Measurements from ENCODE around the gene SH3BP2.

The SH3BP2 gene, protein sequence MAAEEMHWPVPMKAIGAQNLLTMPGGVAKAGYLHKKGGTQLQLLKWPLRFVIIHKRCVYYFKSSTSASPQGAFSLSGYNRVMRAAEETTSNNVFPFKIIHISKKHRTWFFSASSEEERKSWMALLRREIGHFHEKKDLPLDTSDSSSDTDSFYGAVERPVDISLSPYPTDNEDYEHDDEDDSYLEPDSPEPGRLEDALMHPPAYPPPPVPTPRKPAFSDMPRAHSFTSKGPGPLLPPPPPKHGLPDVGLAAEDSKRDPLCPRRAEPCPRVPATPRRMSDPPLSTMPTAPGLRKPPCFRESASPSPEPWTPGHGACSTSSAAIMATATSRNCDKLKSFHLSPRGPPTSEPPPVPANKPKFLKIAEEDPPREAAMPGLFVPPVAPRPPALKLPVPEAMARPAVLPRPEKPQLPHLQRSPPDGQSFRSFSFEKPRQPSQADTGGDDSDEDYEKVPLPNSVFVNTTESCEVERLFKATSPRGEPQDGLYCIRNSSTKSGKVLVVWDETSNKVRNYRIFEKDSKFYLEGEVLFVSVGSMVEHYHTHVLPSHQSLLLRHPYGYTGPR

GRCh38 chr4:2792711-2793585 is at the start of gene SH3BP2:
Gene SH3BP2 (plus strand): TSS chr4:2793085. CDS start chr4:2820618, 27,533 bp downstream.
- DNase-seq (ENCODE audit: low spot score): peak; percentile 54

DNA sequence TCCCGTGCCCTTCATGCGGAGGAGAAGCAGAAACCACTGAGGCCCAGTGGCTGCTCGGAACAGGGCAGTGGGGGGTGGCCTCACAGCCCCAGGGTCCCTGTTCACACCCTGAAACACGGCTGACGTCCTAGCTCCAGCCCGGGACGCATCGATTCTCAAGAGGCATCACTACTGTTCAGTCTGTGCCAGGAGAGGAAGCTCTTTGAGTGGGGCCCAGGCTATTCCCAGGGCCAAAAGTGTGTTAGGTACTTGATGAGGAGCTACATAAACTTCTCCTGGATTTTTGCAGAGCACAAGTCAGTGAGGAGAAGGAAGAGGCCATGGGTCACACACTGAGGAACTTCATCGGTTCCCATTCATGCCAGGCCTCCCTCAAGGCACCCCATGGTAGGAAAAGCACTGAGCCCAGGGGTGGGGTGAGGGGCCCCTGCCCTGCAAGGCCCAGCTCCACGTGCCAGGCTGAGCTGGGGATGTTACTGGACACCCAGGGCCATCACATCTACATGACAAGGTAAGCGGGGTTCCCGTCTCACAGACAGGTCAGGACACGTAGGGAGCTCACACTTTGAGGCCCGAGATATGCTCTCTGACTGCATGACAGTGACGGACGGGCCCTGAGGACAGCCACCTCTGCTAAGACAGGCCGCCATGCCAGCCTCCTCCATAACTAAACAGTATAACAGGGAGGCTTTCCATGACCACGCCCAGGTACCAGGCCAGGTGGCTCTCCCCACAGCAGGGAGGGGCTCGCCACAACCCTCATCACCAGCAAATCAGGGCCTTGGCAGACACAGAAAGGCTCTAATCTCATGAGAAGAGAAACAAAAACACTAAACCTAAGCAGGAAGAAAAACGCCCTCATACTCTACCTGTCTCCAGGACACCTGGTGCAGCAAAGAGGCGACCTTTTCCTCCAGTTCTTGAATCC is 49.1 kb upstream of the SH3BP2 start:
- DNase-seq (ENCODE audit: low spot score): no peak

DNA sequence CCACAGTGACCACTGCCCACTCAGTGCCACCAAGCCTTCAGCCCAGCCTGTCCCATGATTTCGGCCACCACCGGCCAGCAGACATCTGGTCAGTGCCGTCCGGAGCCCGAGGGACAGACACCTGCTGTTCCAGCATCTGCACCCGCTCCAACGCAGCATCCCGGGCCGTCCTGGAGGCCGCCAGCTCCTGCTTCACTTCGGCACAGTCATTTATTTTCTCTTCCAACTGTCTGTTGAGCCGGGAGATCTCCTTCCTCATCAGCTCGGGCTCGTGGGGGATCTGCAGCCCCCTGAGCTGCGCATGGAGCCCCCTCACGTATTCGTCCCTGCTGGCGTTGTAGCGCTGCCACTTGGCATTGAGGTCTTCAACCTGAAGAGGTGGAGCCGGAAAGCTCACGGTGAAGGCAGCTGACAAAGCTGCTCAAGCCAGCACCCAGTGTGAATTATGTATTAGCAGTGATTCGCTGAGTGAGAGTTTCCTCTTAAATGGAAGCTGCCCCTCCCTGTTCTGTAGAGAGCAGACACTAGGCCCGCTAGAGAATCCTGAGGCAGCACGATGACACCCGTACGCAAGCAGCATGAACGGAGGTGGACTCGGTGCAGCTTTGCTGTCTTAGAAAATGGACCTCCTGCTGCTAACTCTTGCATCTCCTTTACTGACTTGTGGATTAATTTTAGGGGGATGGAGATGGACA is 48.2 kb upstream of the SH3BP2 start:
- DNase-seq (ENCODE audit: low spot score): no peak

DNA sequence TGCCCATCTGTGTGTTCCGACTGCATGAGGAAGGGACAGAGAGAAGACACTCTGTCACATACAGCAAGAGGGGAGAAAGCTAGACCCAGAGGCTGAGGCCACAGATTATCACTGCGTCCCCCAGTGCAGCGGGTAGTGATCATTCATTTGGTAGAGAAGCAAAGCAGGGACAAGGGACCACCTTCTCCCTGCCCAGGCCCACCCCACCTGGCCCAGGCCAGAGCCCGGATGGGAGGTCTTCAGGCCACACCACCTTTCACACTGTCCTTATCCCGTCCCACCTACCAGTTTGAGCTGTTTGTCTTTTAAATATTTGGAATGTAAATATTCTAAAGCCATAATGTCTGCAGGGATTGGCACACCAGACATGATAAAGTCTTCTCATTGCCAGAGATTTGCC is 47.4 kb upstream of the SH3BP2 start:
- no peak for DNase-seq (ENCODE audit: low spot score)

DNA sequence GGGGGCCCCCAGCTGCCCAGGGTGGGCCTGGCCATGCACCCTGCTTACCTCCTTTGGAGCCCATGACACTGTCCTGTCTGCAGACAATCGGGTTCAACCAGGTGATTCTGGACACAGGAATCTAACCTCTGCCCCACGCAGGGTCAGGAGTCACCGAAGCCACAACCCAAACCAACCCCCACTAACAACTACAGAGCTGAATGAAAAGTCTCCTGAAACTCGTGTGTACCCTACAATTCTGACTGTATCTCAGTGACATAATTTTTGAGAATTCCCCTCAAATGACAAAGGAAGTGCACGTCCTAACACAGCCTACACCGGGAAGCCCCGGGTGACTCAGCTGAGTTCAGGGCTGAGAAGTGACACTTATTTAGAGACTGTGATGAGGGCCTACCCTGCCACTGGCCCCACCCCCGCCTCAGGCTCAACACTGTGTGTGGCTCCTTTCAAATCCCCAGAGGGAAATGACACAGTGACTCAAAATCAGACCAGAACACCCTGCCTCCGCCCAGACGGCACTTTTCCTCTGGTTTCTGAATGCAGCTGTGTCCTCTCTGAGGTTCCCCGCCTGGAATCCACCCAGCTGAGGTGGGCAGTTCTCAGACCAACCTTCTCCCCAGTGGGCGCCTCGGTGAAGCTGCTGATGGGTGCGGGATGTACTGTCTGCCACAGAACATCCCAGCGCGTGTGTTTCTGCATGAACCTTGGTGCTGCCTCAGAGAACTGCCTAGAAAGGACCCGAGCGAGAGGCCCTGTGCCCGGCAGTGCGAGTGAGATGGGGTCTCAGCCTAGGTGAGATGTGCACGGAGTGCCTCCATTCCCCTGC is 46.7 kb upstream of the SH3BP2 start:
- DNase-seq (ENCODE audit: low spot score): peak; percentile 94

DNA sequence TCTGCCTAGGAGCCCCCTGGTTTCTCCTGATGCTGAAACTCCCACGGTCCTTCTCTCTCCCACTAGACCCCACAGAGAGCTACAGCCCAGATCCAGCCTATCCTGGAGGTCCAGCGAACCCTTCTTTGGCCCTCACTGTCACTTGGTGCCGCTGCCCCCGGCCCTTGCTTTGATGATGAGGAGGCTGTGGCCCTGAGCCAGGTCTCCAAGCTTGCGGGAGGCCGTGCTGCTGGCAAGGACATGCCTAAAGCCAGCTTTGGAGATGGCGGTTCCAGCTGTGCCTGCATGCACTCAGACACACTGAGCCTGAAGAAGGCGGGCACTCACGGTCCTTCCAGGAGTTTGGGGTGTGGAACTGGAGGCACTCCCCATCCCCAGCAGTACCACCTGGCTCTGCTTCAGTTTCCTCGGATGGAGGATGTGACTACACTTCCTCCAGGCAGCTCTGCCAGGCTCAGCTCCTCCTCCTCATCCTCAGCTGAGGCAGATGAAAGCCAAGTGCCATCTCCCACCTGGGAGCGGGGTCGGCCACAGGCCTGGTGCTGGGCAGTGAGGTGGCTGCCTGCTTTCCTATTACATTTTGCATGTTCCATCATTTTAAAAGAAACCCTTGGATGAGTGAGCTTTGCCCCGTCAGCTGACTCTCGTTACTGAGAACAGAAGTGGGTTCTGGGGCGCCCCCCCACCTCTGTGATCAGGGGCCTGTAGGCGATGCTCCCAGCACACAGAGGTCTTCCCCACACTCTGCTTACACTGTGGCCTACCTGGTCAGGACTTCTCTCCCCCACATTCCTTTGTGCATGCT is 45.8 kb upstream of the SH3BP2 start:
- no peak for DNase-seq (ENCODE audit: low spot score)

DNA sequence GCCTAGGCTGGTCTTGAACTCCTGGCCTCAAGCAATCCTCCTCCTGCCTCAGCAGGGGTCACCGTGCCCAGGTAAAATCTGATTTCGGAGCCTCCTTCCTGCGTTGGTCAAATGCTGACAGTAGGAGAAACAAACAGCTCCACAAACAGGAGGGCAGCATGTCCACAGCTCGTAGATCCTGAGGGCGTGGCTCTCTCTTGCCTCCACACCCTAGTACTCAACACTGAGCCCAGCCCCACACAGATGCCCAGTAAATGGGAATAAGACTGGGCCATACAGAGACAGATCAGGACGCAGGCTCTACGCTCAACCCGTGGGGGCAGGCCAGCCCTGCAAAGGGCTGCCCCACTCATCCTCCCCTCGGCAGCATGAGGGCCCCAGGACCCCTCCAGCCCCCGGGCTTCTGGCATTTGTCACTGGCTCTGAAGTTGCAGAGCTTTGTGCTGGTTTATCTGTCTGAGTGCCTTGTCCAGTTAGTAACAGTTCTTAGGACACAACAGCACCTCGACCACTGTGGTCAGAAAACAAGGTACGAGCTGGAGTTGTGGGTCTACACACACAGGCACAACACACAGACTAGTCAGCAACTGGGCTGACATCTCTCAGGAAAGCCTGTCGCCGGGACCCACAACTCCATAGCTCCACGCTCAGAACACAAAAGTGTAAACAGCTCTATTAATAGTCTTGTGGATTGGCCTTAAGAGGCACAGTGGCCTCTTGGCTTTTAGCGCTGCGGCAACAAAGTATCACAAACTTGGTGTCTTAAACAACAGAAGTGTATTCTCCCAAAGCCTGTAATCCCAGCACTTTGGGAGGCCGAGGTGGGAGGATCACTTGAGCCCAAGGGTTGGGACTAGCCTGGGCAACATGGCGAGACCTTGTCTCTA is 41.9 kb upstream of the SH3BP2 start:
- no peak for DNase-seq (ENCODE audit: low spot score)

- DNase-seq (ENCODE audit: low spot score): no peak
These were observed 39.4 kb upstream of the SH3BP2 start for GRCh38 chr4:2753436-2753835.

DNA sequence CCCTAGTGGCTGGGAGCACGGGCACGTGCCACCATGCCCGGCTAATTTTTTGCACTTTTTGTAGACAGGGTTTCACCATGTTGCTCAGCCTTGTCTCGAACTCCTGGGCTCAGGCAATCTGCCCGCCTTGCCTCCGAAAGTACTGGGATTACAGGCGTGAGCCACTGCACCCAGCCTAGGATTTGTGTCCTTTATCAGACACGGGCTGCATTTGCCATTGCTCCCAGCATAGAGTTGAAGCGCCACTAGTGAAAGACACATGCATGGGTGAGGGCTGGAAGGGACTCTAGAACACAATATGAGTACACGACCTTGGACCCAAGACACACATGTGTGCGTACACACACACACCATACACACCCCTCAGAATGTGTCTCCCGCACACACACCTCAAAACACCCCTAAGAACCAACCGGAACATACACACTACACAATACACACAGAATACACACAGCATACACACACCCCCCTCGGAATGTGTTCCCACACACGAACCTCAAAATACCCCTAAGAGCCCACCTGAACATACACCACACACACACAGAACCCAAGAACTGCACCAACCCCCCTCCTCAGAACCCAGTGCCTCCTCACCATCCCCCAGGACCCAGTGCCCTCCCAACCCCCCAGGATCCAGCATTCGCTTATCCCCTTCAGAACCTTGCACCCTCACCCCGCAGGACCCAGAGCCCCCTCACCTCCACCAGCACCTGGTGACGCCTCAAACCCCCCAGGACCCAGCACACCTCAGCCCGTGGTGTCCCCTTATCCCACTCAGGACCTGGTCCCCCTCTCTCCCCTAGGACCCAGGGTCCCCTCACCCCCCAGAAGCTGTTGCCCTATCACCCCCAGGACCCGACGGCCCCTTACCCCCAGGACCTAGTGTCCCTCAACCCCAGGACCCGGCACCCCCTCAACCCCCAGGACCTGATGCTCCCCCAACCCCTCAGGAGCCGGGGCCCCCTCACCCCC is 37.8 kb upstream of the SH3BP2 start:
- DNase-seq (ENCODE audit: low spot score): no peak

DNA sequence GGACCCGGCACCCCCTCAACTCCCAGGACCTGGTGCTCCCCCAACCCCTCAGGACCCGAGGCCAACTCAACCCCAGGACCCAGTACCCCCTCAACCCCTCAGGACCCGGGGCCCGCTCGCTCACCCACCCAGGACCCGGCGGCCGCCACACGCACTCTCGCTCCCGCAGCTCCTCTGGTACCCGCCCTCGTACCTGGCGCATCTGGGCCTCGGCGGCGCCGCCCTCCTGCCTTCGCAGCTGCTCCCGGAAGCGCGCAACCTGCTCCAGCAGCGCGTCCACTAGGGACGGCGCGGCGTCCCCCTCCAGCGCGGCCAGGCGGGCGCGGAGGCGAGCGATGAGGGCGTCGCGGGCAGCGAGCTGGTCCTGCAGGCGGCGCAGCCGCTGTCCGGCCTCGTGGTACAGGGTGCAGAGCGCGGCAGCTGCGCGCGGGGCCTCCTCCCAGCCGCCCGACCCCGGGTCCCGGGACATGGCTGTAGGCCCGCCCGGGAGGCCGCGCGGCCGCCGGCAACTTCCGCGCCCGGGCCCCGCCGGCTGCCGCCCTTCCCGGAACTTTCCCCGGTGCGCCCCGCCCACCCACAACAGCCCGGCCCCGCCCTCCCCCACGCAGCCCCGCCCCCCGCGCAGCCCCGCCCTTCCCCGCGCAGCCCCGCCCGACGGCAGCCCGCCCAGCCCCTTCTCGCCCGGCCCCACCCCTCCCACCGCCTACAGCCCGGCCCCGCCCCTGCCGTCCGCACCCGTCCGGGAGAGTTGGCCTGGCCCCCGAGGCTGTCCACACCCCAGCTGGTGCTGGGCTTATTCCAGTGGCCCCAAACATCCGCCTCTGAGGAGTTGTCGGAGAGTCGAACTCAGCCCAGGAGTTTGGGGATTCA is 36.8 kb upstream of the SH3BP2 start, which contains the start of gene TNIP2:
Gene TNIP2, minus strand, starts transcription at position 516 of the 870 bp plus-strand sequence. Its CDS starts 47 bp downstream, at position 469.
- DNase-seq (ENCODE audit: low spot score): peak; percentile 78

- no peak for DNase-seq (ENCODE audit: low spot score)
These were observed 36.1 kb upstream of the SH3BP2 start for GRCh38 chr4:2756691-2757350.

DNA sequence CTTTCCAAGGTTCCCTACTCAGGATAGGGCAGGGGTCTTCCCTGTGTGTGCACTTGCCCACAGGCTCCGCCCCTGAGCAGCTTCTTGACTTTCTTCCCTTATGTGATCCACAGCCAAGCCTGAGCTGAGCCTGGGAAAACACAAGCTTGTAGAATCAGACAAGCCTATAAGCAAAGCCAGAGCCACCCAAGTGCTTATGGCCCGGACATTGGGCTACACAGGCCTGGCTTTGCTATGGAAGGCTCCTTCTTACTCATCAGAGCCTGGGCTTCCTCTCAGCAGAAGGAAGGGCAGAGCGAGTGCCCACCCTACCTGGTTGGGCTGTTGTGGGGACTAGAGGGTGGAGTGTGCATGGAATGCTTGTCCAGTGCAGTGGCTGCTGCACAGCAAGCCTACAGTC is 35.5 kb upstream of the SH3BP2 start:
- DNase-seq (ENCODE audit: low spot score): no peak

DNA sequence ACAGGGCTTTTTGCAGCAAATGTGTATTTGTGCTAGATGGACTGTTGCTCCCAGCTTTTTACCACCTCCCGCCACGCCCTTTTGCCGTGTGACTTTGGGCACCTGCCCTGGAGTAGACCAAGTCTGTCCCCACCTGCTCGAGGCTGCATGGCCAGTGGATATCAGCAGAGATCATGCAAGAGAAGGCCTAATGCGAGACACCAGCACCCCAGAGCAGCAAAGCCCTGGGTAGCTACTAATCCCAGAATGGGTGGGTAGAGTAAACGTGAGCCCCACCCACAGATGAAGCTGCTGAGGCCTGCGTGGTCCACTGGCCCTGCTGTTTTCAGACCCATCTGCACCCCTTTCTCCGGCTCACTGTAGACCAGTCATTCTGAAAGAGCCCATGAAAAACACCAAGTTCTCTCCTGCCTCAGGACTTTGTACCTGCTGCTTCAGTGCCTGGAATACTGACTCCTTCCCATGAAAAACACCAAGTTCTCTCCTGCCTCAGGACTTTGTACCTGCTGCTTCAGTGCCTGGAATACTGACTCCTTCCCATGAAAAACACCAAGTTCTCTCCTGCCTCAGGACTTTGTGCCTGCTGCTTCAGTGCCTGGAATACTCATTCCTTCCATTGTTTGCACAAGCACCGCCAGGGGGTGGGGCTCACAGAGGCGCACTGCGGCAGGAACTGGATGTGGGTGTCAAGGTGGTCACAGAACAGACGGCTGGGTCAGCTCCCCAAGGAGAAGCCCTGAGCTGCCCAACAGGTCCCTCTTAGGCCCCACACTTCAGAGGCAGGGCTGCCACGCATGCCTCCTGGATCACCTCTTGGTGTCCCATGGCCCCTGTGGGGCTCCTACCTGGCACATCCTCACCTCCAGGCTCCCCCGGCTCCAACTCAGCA is 31.6 kb upstream of the SH3BP2 start:
- DNase-seq (ENCODE audit: low spot score): no peak

GRCh38 chr4:2762048-2762447 is 30.8 kb upstream of the SH3BP2 start:
- DNase-seq (ENCODE audit: low spot score): no peak

Measured in CD4-positive, alpha-beta T cell treated with Interleukin-2 at 100 ng/mL for 4 hours (primary cell).